ENCODE results near the gene TSPO2. TPM values are rescaled to one million over a fixed set of nuclear protein-coding genes. Genes with fewer than 3 reads are reported as not detected.

Gene TSPO2
- total and polyA plus RNA-seq, 9 of the 15 experiments (the other 6 are each of a cell fraction or from before 2014, with no cell fraction given): not detected

- TF ChIP-seq TEAD1 (CRISPR knock-in tag; IDR thresholded peaks at IDR 0.05) (peak in 1 of 2 experiments; percentile 59; a peak in 2 of 4 replicates), MTA1 (IDR thresholded peaks at IDR 0.05; ENCODE audit: borderline replicate concordance) (no peak), THAP7 (CRISPR knock-in tag; IDR thresholded peaks at IDR 0.05) (0 out of 2 replicates have a peak, but pooled peaks have one; percentile 77), ZNF3 (CRISPR knock-in tag; IDR thresholded peaks at IDR 0.05) (no peak), GTF2F1 (IDR thresholded peaks at IDR 0.05; ENCODE audit: low read depth, low read length) (peak; percentile 4; the same call in 1 of the 2 replicates), BRD9 (IDR thresholded peaks at IDR 0.05; ENCODE audit: low read depth, partially characterized antibody) (peak; percentile 73), ZNF518B (CRISPR knock-in tag; IDR thresholded peaks at IDR 0.05) (no peak), PTRF (tag; IDR thresholded peaks at IDR 0.05) (no peak), TAL1 (IDR thresholded peaks at IDR 0.05) (no peak), NCOR1 (IDR thresholded peaks at IDR 0.05) (no peak), ZBTB5 (IDR thresholded peaks at IDR 0.05) (no peak), SAFB2 (IDR thresholded peaks at IDR 0.05; ENCODE audit: borderline replicate concordance, low read depth, low read length, severe bottlenecking) (no peak), HOXB6 (CRISPR knock-in tag; IDR thresholded peaks at IDR 0.05; ENCODE audit: borderline replicate concordance) (no peak), DPF2 (IDR thresholded peaks at IDR 0.05) (peak; percentile 51; the same call in 1 of the 2 replicates), MECOM (CRISPR knock-in tag; IDR thresholded peaks at IDR 0.05) (0 out of 2 replicates have a peak, but pooled peaks have one; percentile 38), NFYB (IDR thresholded peaks at IDR 0.05; ENCODE audit: extremely low read depth, insufficient read length) (no peak), PHTF2 (CRISPR knock-in tag; IDR thresholded peaks at IDR 0.05) (no peak), TRIM28 (IDR thresholded peaks at IDR 0.05) (0 out of 2 replicates have a peak, but pooled peaks have one; percentile 34), FOXK1 (CRISPR knock-in tag; IDR thresholded peaks at IDR 0.05; ENCODE audit: borderline replicate concordance) (0 out of 2 replicates have a peak, but pooled peaks have one; percentile 36), SRSF1 (IDR thresholded peaks at IDR 0.05; ENCODE audit: low read depth, low read length) (0 out of 2 replicates have a peak, but pooled peaks have one; percentile 36), PPARD (CRISPR knock-in tag; IDR thresholded peaks at IDR 0.05) (no peak), RBM22 (IDR thresholded peaks at IDR 0.05; ENCODE audit: low read depth, low read length, poor library complexity, severe bottlenecking) (peak; percentile 84), LEF1 (IDR thresholded peaks at IDR 0.05) (0 out of 2 replicates have a peak, but pooled peaks have one; percentile 10), PTTG1 (tag; IDR thresholded peaks at IDR 0.05; ENCODE audit: low read depth) (no peak), MCM7 (IDR thresholded peaks at IDR 0.05) (no peak)
Observed at GRCh38 chr6:41073203-41073967, 31.1 kb downstream of the TSPO2 start (continued).

All from K562 (cell line).